GM20431 (cell line): ENCODE data around the gene FAM217A.
"Not testable (repeated sequence)": the region's sequence is repeated elsewhere in the genome, so short reads cannot be mapped to it uniquely, and the experiment has no call there.

Source experiments
- in situ Hi-C: fragments of 300-500 bp; cut with MseI, MboI; formaldehyde crosslinking; loops from one replicate; pipeline ENCODE4 v1.15.0; 2020; ENCODE audit warnings: low sequenced_read_pairs; ENCODE audit not compliant: unreplicated experiment

Gene FAM217A

GRCh38 chr6:4090043-4090442, 11.1 kb upstream of the FAM217A start:
- in situ Hi-C loops = not testable (repeated sequence)

DNA sequence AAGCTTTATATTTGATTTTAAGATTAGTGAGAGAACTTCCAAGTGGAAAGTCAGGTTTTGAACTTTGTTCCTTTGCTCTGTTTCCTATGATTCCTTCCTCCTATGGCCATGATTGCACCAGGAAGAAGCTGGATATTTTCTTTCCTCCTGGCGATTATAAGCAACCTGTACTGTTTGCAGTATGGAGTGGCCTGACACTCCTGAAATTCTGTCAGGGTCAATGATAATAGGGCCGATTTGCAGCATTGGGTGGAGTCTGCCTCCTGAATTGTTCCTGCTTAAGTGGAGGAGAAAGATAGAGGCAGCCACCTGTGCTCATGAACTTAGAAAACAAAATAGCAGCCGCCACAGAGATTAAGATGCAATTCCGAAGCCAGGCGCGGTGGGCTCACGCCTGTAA, 9.8 kb upstream of the FAM217A start:
- in situ Hi-C loops = no loop called here

GRCh38 chr6:4085332-4085700, 6.4 kb upstream of the FAM217A start:
- in situ Hi-C loops = no loop called here

GRCh38 chr6:4084444-4085331, 5.8 kb upstream of the FAM217A start:
- in situ Hi-C loops = no loop called here

- in situ Hi-C loops = no loop called here
Measured at GRCh38 chr6:4074478-4075235, 4.3 kb downstream of the FAM217A start.

GRCh38 chr6:4071330-4071729, 7.6 kb downstream of the FAM217A start:
- in situ Hi-C loops = no loop called here

DNA sequence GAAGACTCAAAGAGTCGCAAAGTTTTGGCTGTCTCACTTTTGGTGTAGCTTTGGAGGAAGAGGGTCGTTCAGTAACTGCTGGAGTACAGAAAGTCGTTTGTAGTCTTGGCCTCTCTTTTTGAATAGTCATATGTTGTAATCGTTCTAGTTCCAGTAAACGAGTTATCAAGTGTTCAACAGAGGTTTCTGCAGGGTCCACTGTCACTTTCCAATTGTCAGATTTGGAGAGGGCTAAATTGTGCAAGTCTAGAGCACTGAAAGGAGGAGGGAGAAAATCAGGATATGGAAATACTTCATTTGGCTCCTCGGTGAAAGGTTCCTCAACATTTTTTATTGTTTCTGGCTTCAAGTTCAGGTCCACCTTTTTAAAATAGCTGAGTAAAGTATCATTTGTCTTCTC, 9.7 kb downstream of the FAM217A start:
- in situ Hi-C loops = no loop called here

- in situ Hi-C loops = no loop called here
Measured at GRCh38 chr6:4067673-4068072, 11.3 kb downstream of the FAM217A start.

DNA sequence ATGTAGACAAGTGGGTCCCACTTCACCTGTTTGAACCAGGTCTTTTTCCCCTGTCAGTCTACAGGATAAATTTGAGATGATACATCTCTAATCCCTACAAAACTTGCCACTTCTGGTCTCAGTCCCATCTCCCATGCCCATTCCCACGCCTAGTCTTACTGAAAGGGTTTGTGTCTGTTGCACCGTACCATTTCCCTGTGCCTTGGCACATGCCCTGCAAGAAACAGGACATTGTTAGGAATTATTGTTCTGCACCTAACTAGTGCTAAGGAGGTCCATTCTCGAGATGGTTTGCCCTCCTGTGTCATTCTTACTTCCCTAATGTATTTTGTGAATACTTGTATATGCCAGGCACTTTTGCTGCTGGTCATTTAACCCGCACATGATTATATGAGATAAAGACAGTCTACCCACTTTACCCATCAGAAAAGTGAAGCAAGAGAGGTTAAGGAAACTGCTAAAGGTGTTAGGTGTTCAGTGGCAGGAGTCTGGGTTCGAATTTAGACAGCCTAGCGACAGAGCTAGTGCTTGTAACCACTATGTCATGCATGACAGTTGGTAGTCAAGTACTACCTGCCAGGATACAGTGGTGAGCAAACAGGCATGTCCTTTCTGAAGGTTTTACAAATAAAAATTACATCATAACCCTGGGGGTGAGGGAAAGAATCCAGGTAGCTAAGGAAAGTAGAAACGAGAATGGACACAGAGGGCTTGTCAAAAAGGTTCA, 12.7 kb downstream of the FAM217A start:
- in situ Hi-C loops = no loop called here

DNA sequence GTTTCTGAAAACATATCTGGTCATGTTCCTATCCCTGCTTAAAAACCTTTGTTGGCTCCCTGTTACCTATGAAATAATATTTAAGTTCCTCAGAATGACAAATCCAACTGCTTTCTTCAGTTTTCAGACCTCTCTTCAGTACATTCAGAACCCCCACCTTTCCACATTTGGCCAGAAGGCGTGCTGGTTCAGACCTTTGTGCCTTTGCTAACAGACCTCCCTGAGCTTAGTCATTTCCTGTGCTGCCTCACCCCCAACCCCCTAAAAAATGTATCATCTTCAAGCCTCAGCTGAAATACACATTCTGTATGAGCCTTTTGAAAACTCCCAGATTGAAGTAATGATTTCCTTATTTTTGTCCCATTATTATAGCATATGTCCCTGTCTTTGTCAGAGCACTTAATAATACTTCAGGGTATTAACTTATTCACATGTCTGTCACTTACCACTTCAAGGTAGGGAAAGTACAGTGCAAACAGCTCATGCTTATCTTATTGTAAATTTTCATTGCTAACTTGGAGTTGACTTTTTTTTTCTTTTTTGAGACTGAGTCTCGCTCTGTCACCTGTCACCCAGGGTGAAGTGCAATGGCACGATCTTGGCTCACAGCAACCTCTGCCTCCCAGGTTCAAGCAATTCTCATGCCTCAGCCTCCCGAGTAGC, 19.7 kb downstream of the FAM217A start:
- in situ Hi-C loops = no loop called here

GRCh38 chr6:4057036-4057435, 21.9 kb downstream of the FAM217A start:
- in situ Hi-C loops = no loop called here

DNA sequence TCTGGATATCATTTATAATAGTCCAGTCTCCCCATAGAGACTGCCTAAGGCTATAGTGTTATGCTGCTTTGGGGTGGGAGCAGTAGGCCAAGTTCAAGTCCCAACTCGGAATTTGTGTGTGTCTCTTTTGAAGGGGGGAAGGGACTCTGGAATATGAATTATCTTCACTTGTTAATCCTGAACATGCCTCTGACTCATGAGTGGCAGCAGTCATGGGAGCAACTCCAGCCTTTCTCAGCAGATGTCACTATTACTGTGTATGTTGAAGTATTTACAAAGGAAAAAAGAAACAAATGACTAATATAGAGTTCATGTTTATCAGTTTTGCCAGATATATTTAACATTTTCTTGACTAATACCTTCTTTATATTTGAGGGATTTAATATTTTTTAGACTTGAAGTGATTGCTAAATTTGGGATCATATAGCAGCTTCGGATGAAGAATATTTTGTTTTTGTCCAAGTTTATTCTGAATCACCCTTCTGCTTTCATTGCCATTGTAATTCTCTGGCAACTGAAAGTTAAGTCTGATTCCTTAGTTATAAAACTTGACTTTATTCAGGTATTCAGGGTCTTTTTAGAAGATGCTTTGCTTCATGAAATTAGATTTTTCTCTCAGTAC, 23.4 kb downstream of the FAM217A start:
- in situ Hi-C loops = no loop called here

- in situ Hi-C loops = no loop called here
Measured at GRCh38 chr6:4049246-4049645, 29.7 kb downstream of the FAM217A start.

GRCh38 chr6:4041480-4041879, 37.5 kb downstream of the FAM217A start:
- in situ Hi-C loops = no loop called here

DNA sequence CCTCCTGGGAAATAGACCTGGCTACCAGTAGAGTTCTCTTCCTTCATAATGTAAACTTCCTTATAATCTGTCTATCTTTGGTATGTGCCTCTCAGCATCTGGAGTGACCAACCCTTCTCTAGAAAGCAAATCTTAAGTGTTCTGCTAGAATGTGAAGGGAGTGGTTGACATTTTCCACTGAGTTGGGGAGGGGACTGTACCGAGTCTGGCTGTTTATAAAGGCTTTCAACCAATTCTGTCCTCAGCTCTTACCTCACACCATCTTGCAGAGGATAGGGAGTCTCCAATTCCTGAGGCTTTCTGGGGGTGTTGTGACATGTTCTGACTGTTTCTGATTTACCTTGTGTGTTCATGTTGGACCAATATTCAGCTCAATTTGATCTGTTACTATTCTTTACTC, 39.6 kb downstream of the FAM217A start:
- in situ Hi-C loops = no loop called here

GRCh38 chr6:4036581-4036980, 42.4 kb downstream of the FAM217A start:
- in situ Hi-C loops = no loop called here

DNA sequence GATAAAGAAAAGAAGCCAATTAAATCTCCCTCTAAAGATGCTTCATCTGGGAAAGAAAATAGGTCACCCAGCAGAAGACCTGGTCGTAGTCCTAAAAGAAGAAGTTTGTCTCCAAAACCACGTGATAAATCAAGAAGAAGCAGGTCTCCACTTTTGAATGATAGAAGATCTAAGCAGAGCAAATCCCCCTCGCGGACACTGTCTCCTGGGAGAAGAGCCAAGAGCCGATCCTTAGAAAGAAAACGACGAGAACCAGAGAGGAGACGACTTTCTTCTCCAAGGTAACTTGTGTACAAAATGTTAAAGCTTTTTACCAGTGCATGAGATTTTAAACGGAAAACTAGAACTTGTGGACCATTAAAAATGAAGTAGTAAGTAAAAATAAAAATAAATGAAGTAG, 46.5 kb downstream of the FAM217A start:
- in situ Hi-C loops = no loop called here

- in situ Hi-C loops = no loop called here
Measured at GRCh38 chr6:4031442-4031841, 47.5 kb downstream of the FAM217A start.

DNA sequence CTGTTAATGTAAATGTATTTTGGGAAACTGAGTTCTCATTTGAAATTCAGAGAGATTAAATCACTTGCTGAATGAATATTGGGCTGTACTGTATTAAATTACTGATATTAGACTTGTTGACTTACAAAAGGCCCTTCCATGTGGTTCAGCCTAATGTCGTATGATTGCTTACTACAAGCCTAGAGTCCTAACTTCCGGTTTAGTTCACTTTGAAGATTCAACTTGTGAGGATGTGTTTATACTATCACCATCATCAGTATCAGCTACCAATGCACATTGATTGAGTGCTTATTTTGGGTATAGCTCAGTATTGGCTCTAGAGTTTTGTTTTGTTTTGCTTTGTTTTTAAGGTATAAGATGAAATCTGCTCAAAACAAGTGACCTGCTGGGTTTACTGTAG, 48.3 kb downstream of the FAM217A start:
- in situ Hi-C loops = no loop called here

DNA sequence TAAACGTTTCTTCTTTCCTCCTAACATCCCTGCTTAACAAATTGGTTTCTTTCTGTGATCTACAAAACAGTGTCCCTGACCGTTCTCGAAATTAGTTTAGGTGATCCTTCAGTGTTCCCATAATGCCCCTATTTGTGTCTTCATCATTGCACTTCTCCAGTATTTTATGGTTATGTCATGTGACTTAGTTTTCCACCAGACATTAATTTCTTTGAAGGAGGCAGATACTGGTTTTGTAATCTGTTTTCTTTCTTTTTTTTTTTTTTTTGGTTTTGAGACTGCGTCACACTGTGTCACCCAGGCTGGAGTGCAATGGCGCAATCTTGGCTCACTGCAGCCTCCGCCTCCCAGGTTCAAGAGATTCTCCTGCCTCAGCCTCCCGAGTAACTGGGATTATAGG, 49.2 kb downstream of the FAM217A start:
- in situ Hi-C loops = no loop called here
